Panc1 (cell line): ENCODE data around the gene MRPL50. TPM values are rescaled to one million over a fixed set of nuclear protein-coding genes. Genes with fewer than 3 reads are reported as not detected.

Source experiments
- ATAC-seq: fragments of 200-7000 bp; cut with Tn5 transposase; 2 replicates; pipeline ENCODE4 v1.9.1; 2020; ENCODE audit warnings: mild to moderate bottlenecking, moderate library complexity
- BruUV-seq: library from RNA; stranded (reverse); fragments of 400-500 nt; replicated peaks from 2 replicates; lab custom pipeline; 2021; lab: Mats Ljungman, UMichigan
- CTCF ChIA-PET: fragments of 300-600 bp; sonication (Branson Sonifier 250); formaldehyde crosslinking; loops from one replicate; lab custom pipeline; 2022; ENCODE audit warnings: antibody characterized with exemption; lab: Charles Lee
- POLR2A ChIA-PET: fragments of 300-600 bp; sonication (Branson Sonifier 250); formaldehyde crosslinking; loops from one replicate; lab custom pipeline; 2022; ENCODE audit warnings: antibody characterized with exemption; lab: Charles Lee
- DNase-seq: peaks from one replicate; pipeline ENCODE4 v3.0.0-alpha.2; 2010; ENCODE audit warnings: low read depth, low spot score
- H3K27ac ChIP-seq: 2 replicates; pipeline ENCODE4 v1.5.1; 2011; ENCODE audit warnings: mild to moderate bottlenecking, low read length, inconsistent platforms
- H3K27me3 ChIP-seq: fragments of 200-500 bp; sonication (Bioruptor generic); 2 replicates; pipeline ENCODE4 v1.6.0; 2014; ENCODE audit warnings: low read length, inconsistent platforms; ENCODE audit not compliant: control insufficient read depth, insufficient read depth
- H3K36me3 ChIP-seq: fragments of 200-500 bp; sonication (Bioruptor generic); 2 replicates; pipeline ENCODE4 v1.5.1; 2014; ENCODE audit warnings: inconsistent platforms, mild to moderate bottlenecking, low read length, moderate library complexity; ENCODE audit not compliant: control insufficient read depth, insufficient read depth
- H3K4me1 ChIP-seq: 2 replicates; pipeline ENCODE4 v1.5.1; 2011; ENCODE audit warnings: inconsistent platforms, mild to moderate bottlenecking, low read length, moderate library complexity; ENCODE audit not compliant: control insufficient read depth, insufficient read depth
- H3K4me3 ChIP-seq, 2 experiments: 2 replicates each; pipeline ENCODE4 v1.5.1; 2011 to 2012; ENCODE audit warnings: low read depth in 2 of 2, low read length in 2 of 2, mild to moderate bottlenecking in 2 of 2, inconsistent platforms in 1 of 2, moderate library complexity in 1 of 2
- H3K9me3 ChIP-seq: fragments of 200-500 bp; sonication (Bioruptor generic); 2 replicates; pipeline ENCODE4 v1.5.1; 2014; ENCODE audit warnings: low read depth, mild to moderate bottlenecking, inconsistent platforms, low read length, moderate library complexity; ENCODE audit not compliant: control insufficient read depth, insufficient read depth
- POLR2AphosphoS5 ChIP-seq: IDR thresholded peaks from 2 replicates; pipeline ENCODE4 v1.6.1; 2012; ENCODE audit warnings: mild to moderate bottlenecking, low read depth, low read length, moderate library complexity
- SIN3A ChIP-seq: IDR thresholded peaks from 2 replicates; pipeline ENCODE4 v1.6.1; 2012; ENCODE audit warnings: low read depth, mild to moderate bottlenecking, low read length, moderate library complexity, borderline replicate concordance; ENCODE audit not compliant: insufficient read depth
- TCF7L2 ChIP-seq: IDR thresholded peaks from 2 replicates; pipeline ENCODE4 v1.6.1; 2011; ENCODE audit warnings: mild to moderate bottlenecking, low read depth, low read length, inconsistent platforms
- in situ Hi-C: cut with HindIII; loops from 2 replicates; pipeline ENCODE4 v1.10.0; 2016; ENCODE audit warnings: low sequenced_read_pairs, low pct_unique_long_range_greater_than_20kb
- intact Hi-C: fragments of 100-400 bp; cut with micrococcal nuclease; formaldehyde crosslinking; loops from one replicate; pipeline ENCODE4 v1.10.0; 2022; ENCODE audit not compliant: unreplicated experiment
- total RNA-seq: library from RNA; stranded (reverse); gene quantifications from one replicate; pipeline ENCODE4 v1.2.1, GENCODE V29; 2021; ENCODE audit not compliant: unreplicated experiment
- TF ChIP-seq, protein P1 (sequence below), 2 experiments: IDR thresholded peaks; 2 replicates each; pipeline ENCODE4 v1.6.1; 2011 to 2012; ENCODE audit warnings: low read depth in 2 of 2, control low read depth in 1 of 2, low read length in 1 of 2, mild to moderate bottlenecking in 1 of 2, moderate library complexity in 1 of 2; ENCODE audit not compliant: insufficient read depth in 1 of 2
- TF ChIP-seq, protein P2 (sequence below): fragments of 450-650 bp; IDR thresholded peaks from 2 replicates; pipeline ENCODE4 v1.5.1; 2017; ENCODE audit warnings: mild to moderate bottlenecking

Gene MRPL50
- total RNA-seq, 1 experiment from 2014 or later, result 7.2 TPM

DNA sequence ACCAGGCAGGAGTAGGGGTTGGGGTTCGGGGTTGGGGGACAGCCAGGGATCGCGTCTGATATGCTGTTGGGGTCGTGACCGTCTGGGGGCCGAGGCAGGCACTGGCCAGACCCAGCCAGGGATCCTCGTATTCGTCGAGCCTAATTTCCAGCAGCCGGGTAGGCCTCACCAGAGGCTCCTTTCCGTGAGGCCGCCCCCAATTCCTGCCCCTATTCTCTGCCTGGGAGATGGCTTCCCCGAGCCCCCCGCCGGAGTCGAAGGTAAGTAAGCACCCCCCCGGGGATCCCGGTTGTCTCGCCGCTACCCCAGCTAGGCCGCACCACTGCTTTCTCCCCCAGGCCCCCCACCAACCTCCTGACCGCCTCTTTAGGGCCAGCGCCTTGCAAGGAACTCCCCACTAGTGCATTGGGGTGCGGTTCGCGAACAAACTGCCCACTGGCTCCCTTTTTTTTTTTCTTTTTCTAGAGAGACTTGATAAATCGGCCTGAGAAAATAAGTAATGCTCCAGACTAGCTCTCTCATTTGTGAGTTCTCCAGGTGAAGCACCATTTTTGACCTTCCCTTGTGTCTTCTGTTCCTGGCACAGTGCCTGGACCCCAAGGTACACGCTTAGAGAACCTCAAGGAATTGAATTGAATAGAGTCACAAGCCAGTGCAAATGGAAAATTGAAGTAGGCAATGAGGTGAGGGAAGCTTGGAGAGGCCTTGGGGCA lies 668 bp upstream of the MRPL50 start:
- Histone ChIP-seq H3K27ac (peak overlapping the region; percentile 72), H3K27me3 (no peaks in the 10 kb centered on the region), H3K9me3 (peaks cover 39% of the 10 kb centered on the region), H3K4me1 (peaks cover 3% of the 10 kb centered on the region; the same call in 1 of the 2 replicates), H3K36me3 (peaks cover 10% of the 10 kb centered on the region), H3K4me3 (peak overlapping the region; percentile 85 to 95)
- in situ Hi-C loops, result no loop called here
- no peak for DNase-seq
- peak; percentile 46 for ATAC-seq
- no TSS peak for BruUV-seq
- ChIA-PET POLR2A (interaction anchor here (0.6 to 0.7 kb wide), 2 partner anchors 16 to 17 kb away, joined by 3 read pairs; no protein-coding TSS in a partner anchor), CTCF (no interaction called here)
- intact Hi-C loops, result no loop called here
- TF ChIP-seq POLR2AphosphoS5 (no peak), SIN3A (no peak), TCF7L2 (no peak)
- TF ChIP-seq, protein P1, sequence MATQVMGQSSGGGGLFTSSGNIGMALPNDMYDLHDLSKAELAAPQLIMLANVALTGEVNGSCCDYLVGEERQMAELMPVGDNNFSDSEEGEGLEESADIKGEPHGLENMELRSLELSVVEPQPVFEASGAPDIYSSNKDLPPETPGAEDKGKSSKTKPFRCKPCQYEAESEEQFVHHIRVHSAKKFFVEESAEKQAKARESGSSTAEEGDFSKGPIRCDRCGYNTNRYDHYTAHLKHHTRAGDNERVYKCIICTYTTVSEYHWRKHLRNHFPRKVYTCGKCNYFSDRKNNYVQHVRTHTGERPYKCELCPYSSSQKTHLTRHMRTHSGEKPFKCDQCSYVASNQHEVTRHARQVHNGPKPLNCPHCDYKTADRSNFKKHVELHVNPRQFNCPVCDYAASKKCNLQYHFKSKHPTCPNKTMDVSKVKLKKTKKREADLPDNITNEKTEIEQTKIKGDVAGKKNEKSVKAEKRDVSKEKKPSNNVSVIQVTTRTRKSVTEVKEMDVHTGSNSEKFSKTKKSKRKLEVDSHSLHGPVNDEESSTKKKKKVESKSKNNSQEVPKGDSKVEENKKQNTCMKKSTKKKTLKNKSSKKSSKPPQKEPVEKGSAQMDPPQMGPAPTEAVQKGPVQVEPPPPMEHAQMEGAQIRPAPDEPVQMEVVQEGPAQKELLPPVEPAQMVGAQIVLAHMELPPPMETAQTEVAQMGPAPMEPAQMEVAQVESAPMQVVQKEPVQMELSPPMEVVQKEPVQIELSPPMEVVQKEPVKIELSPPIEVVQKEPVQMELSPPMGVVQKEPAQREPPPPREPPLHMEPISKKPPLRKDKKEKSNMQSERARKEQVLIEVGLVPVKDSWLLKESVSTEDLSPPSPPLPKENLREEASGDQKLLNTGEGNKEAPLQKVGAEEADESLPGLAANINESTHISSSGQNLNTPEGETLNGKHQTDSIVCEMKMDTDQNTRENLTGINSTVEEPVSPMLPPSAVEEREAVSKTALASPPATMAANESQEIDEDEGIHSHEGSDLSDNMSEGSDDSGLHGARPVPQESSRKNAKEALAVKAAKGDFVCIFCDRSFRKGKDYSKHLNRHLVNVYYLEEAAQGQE (IDR thresholded peaks at IDR 0.05; ENCODE audit: insufficient read depth in 1 of 2, low read depth in 2 of 2, low read length in 1 of 2), result no peak
- TF ChIP-seq, protein P2, sequence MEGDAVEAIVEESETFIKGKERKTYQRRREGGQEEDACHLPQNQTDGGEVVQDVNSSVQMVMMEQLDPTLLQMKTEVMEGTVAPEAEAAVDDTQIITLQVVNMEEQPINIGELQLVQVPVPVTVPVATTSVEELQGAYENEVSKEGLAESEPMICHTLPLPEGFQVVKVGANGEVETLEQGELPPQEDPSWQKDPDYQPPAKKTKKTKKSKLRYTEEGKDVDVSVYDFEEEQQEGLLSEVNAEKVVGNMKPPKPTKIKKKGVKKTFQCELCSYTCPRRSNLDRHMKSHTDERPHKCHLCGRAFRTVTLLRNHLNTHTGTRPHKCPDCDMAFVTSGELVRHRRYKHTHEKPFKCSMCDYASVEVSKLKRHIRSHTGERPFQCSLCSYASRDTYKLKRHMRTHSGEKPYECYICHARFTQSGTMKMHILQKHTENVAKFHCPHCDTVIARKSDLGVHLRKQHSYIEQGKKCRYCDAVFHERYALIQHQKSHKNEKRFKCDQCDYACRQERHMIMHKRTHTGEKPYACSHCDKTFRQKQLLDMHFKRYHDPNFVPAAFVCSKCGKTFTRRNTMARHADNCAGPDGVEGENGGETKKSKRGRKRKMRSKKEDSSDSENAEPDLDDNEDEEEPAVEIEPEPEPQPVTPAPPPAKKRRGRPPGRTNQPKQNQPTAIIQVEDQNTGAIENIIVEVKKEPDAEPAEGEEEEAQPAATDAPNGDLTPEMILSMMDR, result no peak

DNA sequence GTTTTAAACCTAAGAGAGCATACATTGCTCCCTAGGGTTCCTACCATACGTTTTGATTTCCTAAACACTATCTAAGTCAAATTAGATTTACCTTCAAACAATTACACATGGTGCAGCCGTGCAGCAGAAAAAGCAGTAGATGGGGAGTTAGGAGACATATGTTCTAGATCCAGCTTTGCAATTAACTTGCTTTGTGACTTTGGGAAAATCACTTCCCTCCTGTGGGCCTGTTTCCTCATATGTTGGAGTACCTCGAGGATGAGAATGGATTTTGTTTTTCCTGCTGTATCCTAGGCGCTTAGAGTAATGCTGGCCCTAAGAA lies 711 bp downstream of the MRPL50 start:
- in situ Hi-C loops, result no loop called here

More for the DNA sequence above, 711 bp downstream of the MRPL50 start:
- no peak for ATAC-seq
- peaks cover 32% of the 10 kb centered on the region for H3K9me3 ChIP-seq
- DNase-seq, result no peak
- intact Hi-C loops, result no loop called here
- no peaks in the 10 kb centered on the region for H3K27me3 ChIP-seq
- POLR2A ChIA-PET, result no interaction called here
- H3K4me1 ChIP-seq, result peaks cover 3% of the 10 kb centered on the region; the same call in 1 of the 2 replicates
- CTCF ChIA-PET, result no interaction called here
- BruUV-seq, result no TSS peak
- H3K27ac ChIP-seq, result peak overlapping the region; percentile 90
- H3K4me3 ChIP-seq, result peak overlapping the region; percentile 85 to 95
- TF ChIP-seq, protein P2, result no peak
- no peak for TF ChIP-seq TCF7L2
- no peak for TF ChIP-seq POLR2AphosphoS5
- TF ChIP-seq, protein P1 (IDR thresholded peaks at IDR 0.05; ENCODE audit: insufficient read depth in 1 of 2, low read depth in 2 of 2, low read length in 1 of 2), result no peak
- no peak for TF ChIP-seq SIN3A
- peaks cover 8% of the 10 kb centered on the region; the same call in 1 of the 2 replicates for H3K36me3 ChIP-seq
